Body of pancreas (tissue), 4 donors: Measurements from ENCODE around the gene RUNDC1. TPM values are rescaled to one million over a fixed set of nuclear protein-coding genes. Genes with fewer than 3 reads are reported as not detected.

ENCODE experiments used
- ATAC-seq: fragments of 150-250 bp; one replicate; pipeline ENCODE4 v1.9.1; 2016
- DNase-seq, 4 donors: peaks; one replicate each; pipeline ENCODE4 v3.0.0-alpha.2; 2019
- H3K27ac ChIP-seq, 4 donors: fragments of 200-600 bp; sonication (generic); 1 replicate in 3 of 4; 2 replicates in 1 of 4; pipeline versions ENCODE4 v1.5.1 to v1.6.1; 2016 to 2019; ENCODE audit warnings: mild to moderate bottlenecking in 1 of 4, mixed read lengths in 1 of 4, moderate library complexity in 1 of 4
- H3K27me3 ChIP-seq, 2 donors: fragments of 200-600 bp; sonication (generic); one replicate each; pipeline ENCODE4 v1.6.0; 2016; ENCODE audit warnings: mild to moderate bottlenecking in 1 of 2
- H3K36me3 ChIP-seq, 2 donors: fragments of 200-600 bp; sonication (generic); replicated peaks in 1 of 2; 2 replicates each; pipeline ENCODE4 v1.5.1; 2016; ENCODE audit warnings: low read depth in 2 of 2; ENCODE audit not compliant: insufficient read depth in 1 of 2
- H3K4me1 ChIP-seq: fragments of 200-600 bp; sonication (generic); one replicate; pipeline ENCODE4 v1.6.0; 2016
- H3K4me3 ChIP-seq, 2 donors: fragments of 200-600 bp; sonication (generic); 1 replicate in 1 of 2; 2 replicates in 1 of 2; pipeline ENCODE4 v1.5.1; 2016 to 2019
- H3K9me3 ChIP-seq, 3 donors: fragments of 200-600 bp; sonication (generic); 1 replicate in 2 of 3; 2 replicates in 1 of 3; pipeline ENCODE4 v1.5.1; 2016
- POLR2A ChIP-seq, 3 donors: fragments of 450-650 bp; IDR thresholded peaks; one replicate each; pipeline ENCODE4 v1.6.1; 2016; ENCODE audit warnings: antibody characterized with exemption in 3 of 3, mild to moderate bottlenecking in 2 of 3
- WGBS, 2 donors: methylation state at CpG; one replicate each; pipeline ENCODE4 v1.1.5; 2017; 5-methylcytosine and 5-hydroxymethylcytosine counted together
- intact Hi-C: fragments of 100-400 bp; cut with DNase I; formaldehyde crosslinking; loops from one replicate; pipeline ENCODE4 v1.15.1; 2023
- total RNA-seq, 2 donors: library from RNA; depleted of rRNA; stranded (reverse); fragments of >200 nt; gene quantifications; one replicate each; pipeline ENCODE4 v1.1.0, GENCODE V29; 2016
- TF ChIP-seq, protein P1 (sequence below), 7 experiments: fragments of 450-650 bp in 4 of 7; fragments of 200-600 bp in 3 of 7; sonication (generic) in 3 of 7; IDR thresholded peaks; one replicate each; pipeline ENCODE4 v1.5.1; 2016 to 2019; ENCODE audit warnings: antibody characterized with exemption in 7 of 7

Gene RUNDC1
- total RNA-seq, 2 donors from 2014 or later = 17.1 to 37.6 TPM

DNA sequence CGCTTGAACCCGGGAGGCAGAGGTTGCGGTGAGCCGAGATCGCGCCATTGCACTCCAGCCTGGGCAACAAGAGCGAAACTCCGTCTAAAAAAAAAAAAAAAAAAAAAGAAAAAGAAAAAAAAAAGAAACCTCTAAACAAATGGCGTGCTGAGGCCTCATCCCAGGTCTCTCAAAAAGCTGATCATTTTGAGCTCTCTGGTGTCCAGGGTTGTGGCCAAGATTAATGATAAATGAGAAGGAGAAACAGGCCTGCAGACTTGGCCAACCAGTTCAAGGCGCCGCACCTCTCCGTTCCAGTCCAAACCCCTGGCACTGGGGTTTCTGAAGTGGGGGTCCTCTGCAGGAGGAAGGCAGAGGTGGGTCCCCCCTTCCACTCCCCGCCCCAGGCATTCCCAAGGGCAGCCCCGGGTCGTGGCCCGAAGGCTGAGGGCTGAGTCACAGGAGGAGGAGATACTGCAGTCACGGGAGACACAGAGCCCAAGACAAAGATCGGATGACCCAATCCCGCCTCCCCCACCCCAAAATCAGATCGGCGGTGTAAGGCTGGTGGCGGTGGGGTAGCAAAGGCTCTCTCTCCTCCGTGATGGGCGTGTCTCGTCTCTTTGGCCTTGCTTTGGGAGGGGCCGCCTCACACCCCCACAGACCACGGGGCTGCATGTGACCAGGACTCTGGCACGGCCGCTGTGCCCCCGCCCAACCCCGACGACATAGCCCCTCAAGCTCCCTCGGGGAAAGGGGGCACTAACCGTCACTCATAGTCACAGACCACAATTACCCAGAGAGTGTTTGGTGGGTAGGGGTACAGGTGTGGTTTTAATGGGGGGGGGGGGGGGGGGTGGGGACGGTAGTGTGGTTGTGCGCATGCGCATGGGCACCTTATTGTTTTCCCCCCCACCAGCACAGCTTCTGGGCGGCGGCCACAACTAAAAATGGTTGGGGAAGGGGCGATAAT lies 40.7 kb downstream of the RUNDC1 start:
- peaks cover 31% of the 10 kb centered on the region for H3K4me1 ChIP-seq
- peak overlapping the region; percentile 55 to 90 for H3K4me3 ChIP-seq
- peak in 2 of 3 donors; percentile 18 to 23 for TF ChIP-seq POLR2A (IDR thresholded peaks at IDR 0.05)
- TF ChIP-seq, protein P1, sequence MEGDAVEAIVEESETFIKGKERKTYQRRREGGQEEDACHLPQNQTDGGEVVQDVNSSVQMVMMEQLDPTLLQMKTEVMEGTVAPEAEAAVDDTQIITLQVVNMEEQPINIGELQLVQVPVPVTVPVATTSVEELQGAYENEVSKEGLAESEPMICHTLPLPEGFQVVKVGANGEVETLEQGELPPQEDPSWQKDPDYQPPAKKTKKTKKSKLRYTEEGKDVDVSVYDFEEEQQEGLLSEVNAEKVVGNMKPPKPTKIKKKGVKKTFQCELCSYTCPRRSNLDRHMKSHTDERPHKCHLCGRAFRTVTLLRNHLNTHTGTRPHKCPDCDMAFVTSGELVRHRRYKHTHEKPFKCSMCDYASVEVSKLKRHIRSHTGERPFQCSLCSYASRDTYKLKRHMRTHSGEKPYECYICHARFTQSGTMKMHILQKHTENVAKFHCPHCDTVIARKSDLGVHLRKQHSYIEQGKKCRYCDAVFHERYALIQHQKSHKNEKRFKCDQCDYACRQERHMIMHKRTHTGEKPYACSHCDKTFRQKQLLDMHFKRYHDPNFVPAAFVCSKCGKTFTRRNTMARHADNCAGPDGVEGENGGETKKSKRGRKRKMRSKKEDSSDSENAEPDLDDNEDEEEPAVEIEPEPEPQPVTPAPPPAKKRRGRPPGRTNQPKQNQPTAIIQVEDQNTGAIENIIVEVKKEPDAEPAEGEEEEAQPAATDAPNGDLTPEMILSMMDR (IDR thresholded peaks at IDR 0.05) = no peak
- H3K27me3 ChIP-seq = no peaks in the 10 kb centered on the region
- intact Hi-C loops = loop anchor here (10.0 kb wide), 2 partner anchors 114 to 294 kb away; no protein-coding TSS in a partner anchor
- ATAC-seq (peak; percentile 5), DNase-seq (peak; percentile 48 to 64 (median 60))
- H3K36me3 ChIP-seq = no peaks in the 10 kb centered on the region
- peak overlapping the region; percentile 63 to 83 (median 76) for H3K27ac ChIP-seq
- no peaks in the 10 kb centered on the region for H3K9me3 ChIP-seq
- 24 to 36% methylated on average over 22 to 35 of the region's 40 CpGs for whole genome bisulfite sequencing, 2 donors

DNA sequence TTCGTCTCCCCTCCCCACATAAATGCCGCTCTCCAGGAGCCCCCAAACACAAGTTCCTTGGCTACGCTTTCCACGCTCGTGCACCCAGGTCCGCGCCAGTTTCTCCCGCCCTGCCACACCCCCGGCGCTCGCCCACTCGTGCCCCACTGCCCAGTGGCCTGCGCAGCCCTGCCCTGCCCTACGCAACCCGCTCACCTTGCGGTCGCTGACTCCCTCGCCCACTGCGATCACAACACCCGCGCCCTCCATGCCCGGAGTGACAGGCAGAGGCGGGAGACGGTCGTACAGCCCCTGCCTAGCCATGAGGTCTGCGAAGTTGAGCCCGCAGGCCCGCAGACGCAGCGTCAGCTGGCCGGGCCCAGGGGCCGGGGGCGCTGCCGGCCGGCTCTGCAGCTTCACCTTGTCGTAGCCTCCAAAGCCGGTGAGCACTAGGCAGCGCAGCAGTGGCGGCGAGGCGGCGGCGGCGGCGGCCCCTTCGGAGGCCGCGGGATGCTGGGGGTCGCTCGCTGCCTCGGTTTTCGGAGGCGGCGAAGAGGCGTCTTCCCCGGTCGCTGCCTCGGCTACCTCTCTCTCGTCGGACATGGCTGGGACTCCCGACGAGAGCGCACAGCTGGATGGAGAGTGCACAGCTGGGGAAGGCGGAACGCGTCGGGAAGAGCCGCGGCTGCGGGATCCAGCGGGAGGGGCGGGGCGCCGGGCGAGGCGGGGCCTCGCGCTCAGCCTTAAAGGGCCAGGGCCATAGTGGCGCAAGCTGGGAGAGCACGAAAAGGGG lies 41.6 kb downstream of the RUNDC1 start, which contains the start of gene VAT1:
Gene VAT1, minus strand, starts transcription at position 645 of the 772 bp plus-strand sequence. Its CDS starts 63 bp downstream, at position 582.
- Histone ChIP-seq H3K4me1 (peaks cover 31% of the 10 kb centered on the region), H3K27ac (peak within 1 kb of the TSS; percentile 63 to 83 (median 76)), H3K9me3 (no peaks in the 10 kb centered on the region), H3K27me3 (no peaks in the 10 kb centered on the region), H3K4me3 (peak within 1 kb of the TSS; percentile 55 to 90), H3K36me3 (no peaks in the 10 kb centered on the region)
- DNase-seq (peak; percentile 82 to 86 (median 83)), ATAC-seq (peak; percentile 68)
- 0% methylated on average over 3 to 78 of the region's 80 CpGs for WGBS, 2 donors
- TF ChIP-seq, protein P1 (IDR thresholded peaks at IDR 0.05) = peak in 2 of 7 experiments; percentile 4 to 6
- peak; percentile 33 to 58 (median 55) for TF ChIP-seq POLR2A (IDR thresholded peaks at IDR 0.05)
- intact Hi-C loops = loop anchor here (10.0 kb wide), 2 partner anchors 113 to 293 kb away; no protein-coding TSS in a partner anchor

DNA sequence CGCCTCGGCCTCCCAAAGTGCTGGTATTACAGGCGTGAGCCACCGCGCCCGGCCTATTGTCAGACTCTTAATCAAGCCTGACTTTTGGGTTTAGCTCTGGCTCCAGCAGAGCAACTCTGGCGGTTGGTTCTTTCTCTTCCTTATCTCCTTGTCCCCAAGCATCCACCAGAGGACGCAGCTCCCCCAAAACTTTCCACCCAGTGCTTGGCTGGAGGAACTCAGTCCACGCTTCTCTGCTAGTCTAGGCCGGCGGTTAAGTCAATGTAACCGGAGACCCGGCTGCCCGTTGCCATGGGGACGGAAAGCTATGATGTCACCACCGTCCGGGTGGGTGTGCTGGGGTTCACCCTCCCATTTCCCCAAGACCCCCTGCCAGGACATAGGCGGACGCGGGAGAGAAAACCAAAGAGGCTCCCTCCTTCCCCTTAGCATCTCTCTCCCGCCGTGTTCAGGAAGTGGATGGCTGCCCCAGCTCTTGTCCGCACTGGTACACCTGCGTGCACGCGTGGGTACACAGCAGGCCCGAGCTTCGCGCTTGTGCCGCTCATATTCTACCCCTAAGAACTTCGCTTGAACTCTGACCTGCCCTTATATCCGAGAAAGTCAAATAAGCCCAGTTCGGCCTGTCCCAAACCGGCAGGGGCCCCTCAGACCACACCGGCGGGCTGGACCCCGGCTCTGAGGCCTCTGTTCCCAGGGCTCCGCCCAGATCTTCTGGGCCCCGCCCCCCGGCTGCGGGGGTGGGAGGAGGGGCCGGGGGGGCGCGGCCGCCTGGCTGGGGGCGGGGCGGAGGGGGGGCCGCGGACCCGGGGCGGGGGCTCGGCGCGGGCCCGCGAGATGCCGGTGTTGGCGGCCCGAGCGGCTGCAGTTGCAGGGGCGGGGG lies 44.3 kb downstream of the RUNDC1 start, which contains the start of gene RND2:
Gene RND2, plus strand, starts transcription at position 825 of the 883 bp plus-strand sequence. CDS start 117 bp downstream, outside the sequence.
- Histone ChIP-seq H3K9me3 (no peaks in the 10 kb centered on the region), H3K36me3 (no peaks in the 10 kb centered on the region), H3K4me1 (peaks cover 28% of the 10 kb centered on the region), H3K27me3 (no peaks in the 10 kb centered on the region), H3K27ac (peak within 1 kb of the TSS; percentile 33 to 75 (median 60)), H3K4me3 (peak within 1 kb of the TSS; percentile 10 to 14)
- WGBS, 2 donors = 3 to 4% methylated on average over 31 to 41 of the region's 61 CpGs
- intact Hi-C loops = loop anchor here (10.0 kb wide), 2 partner anchors 110 to 290 kb away; no protein-coding TSS in a partner anchor
- DNase-seq = peak; percentile 85 to 91 (median 90)
- TF ChIP-seq POLR2A (IDR thresholded peaks at IDR 0.05) = peak in 2 of 3 donors; percentile 52 to 70
- TF ChIP-seq, protein P1 (IDR thresholded peaks at IDR 0.05) = peak; percentile 33 to 82 (median 70)
- ATAC-seq = peak; percentile 75

DNA sequence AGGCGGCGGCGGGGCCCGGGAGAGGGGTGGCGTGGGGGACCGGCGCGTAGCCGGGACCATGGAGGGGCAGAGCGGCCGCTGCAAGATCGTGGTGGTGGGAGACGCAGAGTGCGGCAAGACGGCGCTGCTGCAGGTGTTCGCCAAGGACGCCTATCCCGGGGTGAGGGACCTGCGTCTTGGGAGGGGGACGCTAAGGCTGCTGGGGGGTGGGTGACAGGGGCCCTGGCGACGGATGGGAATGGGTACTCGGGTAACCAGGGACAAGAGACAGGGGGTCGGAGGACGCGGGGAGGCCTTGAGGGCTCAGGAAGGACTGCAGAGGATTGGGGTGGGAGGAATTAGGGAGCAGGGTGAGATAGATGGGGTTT lies 44.9 kb downstream of the RUNDC1 start:
- Histone ChIP-seq H3K4me3 (no peak overlapping the region), H3K27ac (peak overlapping the region in 1 of 4 donors; percentile 33), H3K9me3 (no peaks in the 10 kb centered on the region), H3K4me1 (peaks cover 21% of the 10 kb centered on the region), H3K27me3 (no peaks in the 10 kb centered on the region), H3K36me3 (no peaks in the 10 kb centered on the region)
- no peak for TF ChIP-seq POLR2A (IDR thresholded peaks at IDR 0.05)
- TF ChIP-seq, protein P1 (IDR thresholded peaks at IDR 0.05) = no peak
- DNase-seq = no peak
- 4 to 8% methylated on average over 17 to 24 of the region's 27 CpGs for WGBS, 2 donors
- intact Hi-C loops = loop anchor here (10.0 kb wide), 2 partner anchors 110 to 290 kb away; no protein-coding TSS in a partner anchor
- no peak for ATAC-seq
